ENCODE results near the gene DUSP10.

DNA sequence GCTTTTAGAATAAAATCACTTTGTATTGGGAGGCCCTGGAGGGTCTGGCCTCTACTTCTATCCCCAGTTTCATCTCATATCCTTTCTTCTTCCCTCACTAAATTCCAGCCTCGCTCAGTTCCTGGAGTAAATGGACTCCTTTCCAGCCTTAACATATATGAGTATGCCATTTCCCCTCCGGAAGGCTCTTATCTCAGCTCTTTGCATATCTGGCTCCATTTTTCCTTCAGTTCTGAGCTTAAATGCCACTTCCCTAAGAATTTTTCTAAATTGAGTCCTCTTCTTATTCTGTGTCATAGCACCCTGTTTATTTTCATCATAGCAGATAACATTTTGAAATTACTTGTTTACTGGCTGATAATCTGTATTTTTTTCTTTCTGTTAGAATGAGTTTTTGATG, 20.2 kb upstream of the DUSP10 start:
- TF ChIP-seq, protein P1, sequence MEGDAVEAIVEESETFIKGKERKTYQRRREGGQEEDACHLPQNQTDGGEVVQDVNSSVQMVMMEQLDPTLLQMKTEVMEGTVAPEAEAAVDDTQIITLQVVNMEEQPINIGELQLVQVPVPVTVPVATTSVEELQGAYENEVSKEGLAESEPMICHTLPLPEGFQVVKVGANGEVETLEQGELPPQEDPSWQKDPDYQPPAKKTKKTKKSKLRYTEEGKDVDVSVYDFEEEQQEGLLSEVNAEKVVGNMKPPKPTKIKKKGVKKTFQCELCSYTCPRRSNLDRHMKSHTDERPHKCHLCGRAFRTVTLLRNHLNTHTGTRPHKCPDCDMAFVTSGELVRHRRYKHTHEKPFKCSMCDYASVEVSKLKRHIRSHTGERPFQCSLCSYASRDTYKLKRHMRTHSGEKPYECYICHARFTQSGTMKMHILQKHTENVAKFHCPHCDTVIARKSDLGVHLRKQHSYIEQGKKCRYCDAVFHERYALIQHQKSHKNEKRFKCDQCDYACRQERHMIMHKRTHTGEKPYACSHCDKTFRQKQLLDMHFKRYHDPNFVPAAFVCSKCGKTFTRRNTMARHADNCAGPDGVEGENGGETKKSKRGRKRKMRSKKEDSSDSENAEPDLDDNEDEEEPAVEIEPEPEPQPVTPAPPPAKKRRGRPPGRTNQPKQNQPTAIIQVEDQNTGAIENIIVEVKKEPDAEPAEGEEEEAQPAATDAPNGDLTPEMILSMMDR (IDR thresholded peaks at IDR 0.05 in 4 of 5, conservative IDR thresholded peaks at IDR 0.05 in 1 of 5) = no peak
- TF ChIP-seq POLR2A (IDR thresholded peaks at IDR 0.05) = no peak
